ENCODE data around the gene ADAMTS2. TPM values are rescaled to one million over a fixed set of nuclear protein-coding genes. Genes with fewer than 3 reads are reported as not detected.

The ADAMTS2 gene
- total RNA-seq, 1 experiment from 2014 or later = not detected

- intact Hi-C loops (cut with micrococcal nuclease) = no loop called here
- no peaks in the 10 kb centered on the region for H3K9me2 ChIP-seq (replicated peaks; ENCODE audit: low read length)
- POLR2A ChIA-PET (ENCODE audit: unreplicated experiment) = no interaction called here
- no peak for ATAC-seq
- CTCF ChIA-PET = no interaction called here
- H2AFZ ChIP-seq (ENCODE audit: low read length) = no peak overlapping the region
- no peaks in the 10 kb centered on the region for H3K9me3 ChIP-seq (ENCODE audit: low read length)
- no peaks in the 10 kb centered on the region for H4K20me1 ChIP-seq (ENCODE audit: low read length)
- H3K79me2 ChIP-seq (ENCODE audit: low read length) = no peaks in the 10 kb centered on the region
- no peaks in the 10 kb centered on the region for H3K4me1 ChIP-seq (ENCODE audit: insufficient read depth, low read length)
- H3F3A ChIP-seq (ENCODE audit: low read length, unreplicated experiment) = no peaks in the 10 kb centered on the region
- no peak overlapping the region for H3K27ac ChIP-seq (ENCODE audit: low read length)
- BruUV-seq (replicated peaks) = no TSS peak
- no peak overlapping the region for H3K9ac ChIP-seq (ENCODE audit: low read length)
- H3K36me3 ChIP-seq (ENCODE audit: low read depth, low read length) = no peaks in the 10 kb centered on the region
- no peak overlapping the region for H3K4me2 ChIP-seq (ENCODE audit: low read length)
- H3K27me3 ChIP-seq (ENCODE audit: low read length) = no peaks in the 10 kb centered on the region; the same call in 1 of the 2 replicates
- no peak overlapping the region for H3K4me3 ChIP-seq (ENCODE audit: low read length)
- no peak for DNase-seq
- no peak for TF ChIP-seq EZH2phosphoT487 (IDR thresholded peaks at IDR 0.05; ENCODE audit: borderline replicate concordance, low read length)
- TF ChIP-seq EZH2 (IDR thresholded peaks at IDR 0.05; ENCODE audit: low read length, unreplicated experiment) = no peak
- TF ChIP-seq CTCF (conservative IDR thresholded peaks at IDR 0.05; ENCODE audit: low read depth, low read length) = no peak
These were observed 191.3 kb downstream of the ADAMTS2 start for GRCh38 chr5:179153921-179154345.

GRCh38 chr5:179153341-179153901, 191.8 kb downstream of the ADAMTS2 start:
- Histone ChIP-seq H3K4me1 (ENCODE audit: insufficient read depth, low read length) (no peaks in the 10 kb centered on the region), H3K27ac (ENCODE audit: low read length) (no peak overlapping the region), H3K27me3 (ENCODE audit: low read length) (no peaks in the 10 kb centered on the region; the same call in 1 of the 2 replicates), H3K36me3 (ENCODE audit: low read depth, low read length) (no peaks in the 10 kb centered on the region), H2AFZ (ENCODE audit: low read length) (no peak overlapping the region), H3K4me3 (ENCODE audit: low read length) (no peak overlapping the region), H3K9me3 (ENCODE audit: low read length) (no peaks in the 10 kb centered on the region), H3K9me2 (replicated peaks; ENCODE audit: low read length) (no peaks in the 10 kb centered on the region), H3K79me2 (ENCODE audit: low read length) (no peaks in the 10 kb centered on the region), H3K4me2 (ENCODE audit: low read length) (no peak overlapping the region), H3F3A (ENCODE audit: low read length, unreplicated experiment) (no peaks in the 10 kb centered on the region), H4K20me1 (ENCODE audit: low read length) (no peaks in the 10 kb centered on the region), H3K9ac (ENCODE audit: low read length) (no peak overlapping the region)
- POLR2A ChIA-PET (ENCODE audit: unreplicated experiment) = no interaction called here
- ATAC-seq = no peak
- no peak for DNase-seq
- CTCF ChIA-PET = no interaction called here
- intact Hi-C loops (cut with micrococcal nuclease) = no loop called here
- no TSS peak for BruUV-seq (replicated peaks)
- TF ChIP-seq EZH2phosphoT487 (IDR thresholded peaks at IDR 0.05; ENCODE audit: borderline replicate concordance, low read length) (no peak), EZH2 (IDR thresholded peaks at IDR 0.05; ENCODE audit: low read length, unreplicated experiment) (no peak), CTCF (conservative IDR thresholded peaks at IDR 0.05; ENCODE audit: low read depth, low read length) (no peak)

GRCh38 chr5:179152941-179153340, 192.3 kb downstream of the ADAMTS2 start:
- H3K9me2 ChIP-seq (replicated peaks; ENCODE audit: low read length) = no peaks in the 10 kb centered on the region
- no peak for DNase-seq
- no peak overlapping the region for H3K4me2 ChIP-seq (ENCODE audit: low read length)
- no peaks in the 10 kb centered on the region; the same call in 1 of the 2 replicates for H3K27me3 ChIP-seq (ENCODE audit: low read length)
- ATAC-seq = no peak
- no peak overlapping the region for H3K4me3 ChIP-seq (ENCODE audit: low read length)
- H4K20me1 ChIP-seq (ENCODE audit: low read length) = no peaks in the 10 kb centered on the region
- POLR2A ChIA-PET (ENCODE audit: unreplicated experiment) = no interaction called here
- H3K9me3 ChIP-seq (ENCODE audit: low read length) = no peaks in the 10 kb centered on the region
- intact Hi-C loops (cut with micrococcal nuclease) = no loop called here
- H3K36me3 ChIP-seq (ENCODE audit: low read depth, low read length) = no peaks in the 10 kb centered on the region
- H3K27ac ChIP-seq (ENCODE audit: low read length) = no peak overlapping the region
- no peak overlapping the region for H2AFZ ChIP-seq (ENCODE audit: low read length)
- no peaks in the 10 kb centered on the region for H3F3A ChIP-seq (ENCODE audit: low read length, unreplicated experiment)
- no peaks in the 10 kb centered on the region for H3K4me1 ChIP-seq (ENCODE audit: insufficient read depth, low read length)
- TF ChIP-seq CTCF (conservative IDR thresholded peaks at IDR 0.05; ENCODE audit: low read depth, low read length) = no peak
- no peak for TF ChIP-seq EZH2 (IDR thresholded peaks at IDR 0.05; ENCODE audit: low read length, unreplicated experiment)
- TF ChIP-seq EZH2phosphoT487 (IDR thresholded peaks at IDR 0.05; ENCODE audit: borderline replicate concordance, low read length) = no peak
- CTCF ChIA-PET = no interaction called here
- no TSS peak for BruUV-seq (replicated peaks)
- H3K79me2 ChIP-seq (ENCODE audit: low read length) = no peaks in the 10 kb centered on the region
- no peak overlapping the region for H3K9ac ChIP-seq (ENCODE audit: low read length)
